GM12864 (cell line): Measurements from ENCODE around the gene PRCC.

Experiments
- DNase-seq: peaks from one replicate; pipeline ENCODE4 v3.0.0-alpha.2; 2011; ENCODE audit warnings: low read depth
- H3K4me3 ChIP-seq: 2 replicates; pipeline ENCODE4 v1.5.1; 2011; ENCODE audit warnings: mild to moderate bottlenecking, low read depth, low read length, control low read depth
- TF ChIP-seq, protein P1 (sequence below): IDR thresholded peaks from 2 replicates; pipeline ENCODE4 v1.5.1; 2011; ENCODE audit warnings: low read depth, mild to moderate bottlenecking, moderate library complexity, low read length, control low read depth, inconsistent platforms; ENCODE audit errors: missing control alignments

PRCC gene

DNA sequence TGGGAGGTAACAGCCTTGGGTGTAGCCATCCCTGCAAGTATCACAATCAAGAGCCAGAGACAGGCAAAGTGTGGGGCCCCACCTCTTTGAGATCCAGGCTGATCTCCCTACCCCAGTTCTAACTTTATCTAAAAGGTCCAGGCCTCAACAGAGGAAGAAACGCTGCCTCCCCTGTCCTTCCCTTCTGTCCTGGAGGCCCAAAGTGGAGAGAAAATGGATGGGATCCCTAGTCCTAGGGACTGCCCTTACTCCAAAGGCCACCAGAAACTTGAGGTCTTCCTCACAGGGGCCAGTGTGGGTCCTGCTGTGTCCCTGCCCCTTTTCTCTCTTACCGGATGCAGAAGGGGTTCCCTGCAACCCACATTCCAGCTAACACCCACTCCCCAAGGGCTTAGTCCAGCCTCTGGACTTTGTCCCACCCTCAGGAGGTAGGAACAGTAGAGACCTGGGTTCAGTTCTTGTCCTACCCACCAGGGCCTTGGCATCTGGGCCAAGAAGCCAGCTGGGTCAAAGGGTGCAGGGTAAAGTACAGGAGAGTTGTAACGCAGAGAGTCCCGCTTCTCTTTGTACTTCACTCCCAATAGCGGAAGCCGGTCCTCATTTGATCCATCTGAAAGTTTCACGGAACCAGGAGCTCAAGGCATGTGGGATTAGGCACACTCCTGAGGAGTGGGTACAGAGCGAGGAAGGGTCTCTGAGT, 17.8 kb upstream of the PRCC start:
- TF ChIP-seq, protein P1, sequence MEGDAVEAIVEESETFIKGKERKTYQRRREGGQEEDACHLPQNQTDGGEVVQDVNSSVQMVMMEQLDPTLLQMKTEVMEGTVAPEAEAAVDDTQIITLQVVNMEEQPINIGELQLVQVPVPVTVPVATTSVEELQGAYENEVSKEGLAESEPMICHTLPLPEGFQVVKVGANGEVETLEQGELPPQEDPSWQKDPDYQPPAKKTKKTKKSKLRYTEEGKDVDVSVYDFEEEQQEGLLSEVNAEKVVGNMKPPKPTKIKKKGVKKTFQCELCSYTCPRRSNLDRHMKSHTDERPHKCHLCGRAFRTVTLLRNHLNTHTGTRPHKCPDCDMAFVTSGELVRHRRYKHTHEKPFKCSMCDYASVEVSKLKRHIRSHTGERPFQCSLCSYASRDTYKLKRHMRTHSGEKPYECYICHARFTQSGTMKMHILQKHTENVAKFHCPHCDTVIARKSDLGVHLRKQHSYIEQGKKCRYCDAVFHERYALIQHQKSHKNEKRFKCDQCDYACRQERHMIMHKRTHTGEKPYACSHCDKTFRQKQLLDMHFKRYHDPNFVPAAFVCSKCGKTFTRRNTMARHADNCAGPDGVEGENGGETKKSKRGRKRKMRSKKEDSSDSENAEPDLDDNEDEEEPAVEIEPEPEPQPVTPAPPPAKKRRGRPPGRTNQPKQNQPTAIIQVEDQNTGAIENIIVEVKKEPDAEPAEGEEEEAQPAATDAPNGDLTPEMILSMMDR, result no peak
- DNase-seq, result no peak
- peak overlapping the region; percentile 98 for H3K4me3 ChIP-seq

DNA sequence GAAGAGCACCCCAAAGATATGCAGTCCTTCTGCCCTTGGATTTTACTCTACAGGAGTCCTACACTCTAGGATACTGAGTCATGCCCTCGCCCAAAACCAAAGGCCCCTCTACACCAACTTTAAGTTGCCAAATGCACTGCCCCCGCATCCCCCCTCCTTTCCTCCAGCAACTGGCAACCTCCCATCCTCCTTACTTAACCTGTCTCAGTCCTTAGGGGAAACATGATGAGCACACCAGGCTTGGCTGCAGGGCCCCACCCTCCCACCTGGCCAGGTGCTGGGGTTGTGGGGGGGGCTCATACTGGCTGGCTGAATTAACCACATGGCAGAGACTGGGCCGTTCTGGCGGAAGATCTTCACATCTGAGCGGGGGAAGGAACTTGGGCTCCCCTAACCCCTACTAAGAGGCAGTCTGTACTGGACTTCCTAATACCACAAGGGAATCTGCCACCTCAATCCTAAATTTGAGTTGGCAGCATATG, 17.1 kb upstream of the PRCC start:
- TF ChIP-seq, protein P1, result no peak
- peak overlapping the region; percentile 98 for H3K4me3 ChIP-seq
- no peak for DNase-seq

DNA sequence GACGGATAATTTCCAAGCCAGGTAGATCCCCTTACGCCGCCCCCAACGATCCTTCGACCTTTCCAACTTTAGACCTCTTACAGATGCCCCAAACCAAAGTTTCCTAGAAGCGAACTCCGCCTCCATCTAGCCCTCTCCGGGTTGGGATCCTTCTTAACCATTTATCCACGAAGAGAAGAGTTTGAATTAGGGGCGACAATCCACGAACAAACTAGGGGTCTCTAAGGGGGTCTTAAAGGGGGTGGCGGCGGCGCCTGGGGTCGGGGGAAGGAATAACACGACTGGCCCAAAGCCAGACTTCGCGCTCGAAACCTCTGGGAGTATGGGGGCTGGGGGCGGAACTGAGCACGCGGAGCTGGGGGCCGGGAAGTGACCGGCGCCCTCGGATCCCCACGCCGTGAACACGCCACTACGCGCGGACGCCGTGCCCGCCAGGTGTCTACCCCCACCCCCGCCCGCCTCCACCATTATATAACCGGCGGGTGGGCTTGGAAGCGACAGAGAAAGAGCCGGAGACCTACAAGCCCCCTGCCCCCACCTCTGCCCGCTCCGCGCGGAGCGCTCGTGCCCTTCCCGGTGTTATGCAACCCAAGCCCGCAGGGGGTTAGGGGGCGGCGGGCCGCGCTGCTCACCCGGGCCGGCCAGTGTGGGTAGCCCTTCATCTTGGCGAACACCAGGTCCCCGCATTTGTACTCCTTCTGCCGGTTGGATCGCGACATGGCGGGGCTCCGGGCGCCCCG, 16.5 kb upstream of the PRCC start:
- H3K4me3 ChIP-seq, result peak overlapping the region; percentile 98
- no peak for DNase-seq
- TF ChIP-seq, protein P1, result no peak

DNA sequence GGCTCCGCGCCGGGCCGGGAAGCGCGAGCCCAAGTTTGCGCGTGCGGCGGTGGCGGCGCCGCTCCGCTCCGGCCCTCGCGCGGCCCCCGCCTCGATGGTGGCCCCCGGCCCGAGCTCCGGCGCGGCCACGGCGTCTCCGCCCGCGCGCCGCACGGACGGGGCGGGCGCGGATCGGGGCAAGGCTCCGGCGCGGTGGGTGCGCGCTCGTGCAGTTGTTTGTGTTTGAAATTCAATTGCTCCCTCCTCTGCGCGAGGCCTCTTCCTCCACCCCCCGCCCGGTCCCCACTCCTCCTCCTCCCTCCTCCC, 15.9 kb upstream of the PRCC start, which contains the start of gene HDGF:
TSS of gene HDGF (minus strand) at position 225 of the 306 bp plus-strand sequence. CDS start 246 bp downstream, outside the sequence.
- TF ChIP-seq, protein P1, result no peak
- no peak for DNase-seq
- peak within 1 kb of the TSS; percentile 98 for H3K4me3 ChIP-seq

DNA sequence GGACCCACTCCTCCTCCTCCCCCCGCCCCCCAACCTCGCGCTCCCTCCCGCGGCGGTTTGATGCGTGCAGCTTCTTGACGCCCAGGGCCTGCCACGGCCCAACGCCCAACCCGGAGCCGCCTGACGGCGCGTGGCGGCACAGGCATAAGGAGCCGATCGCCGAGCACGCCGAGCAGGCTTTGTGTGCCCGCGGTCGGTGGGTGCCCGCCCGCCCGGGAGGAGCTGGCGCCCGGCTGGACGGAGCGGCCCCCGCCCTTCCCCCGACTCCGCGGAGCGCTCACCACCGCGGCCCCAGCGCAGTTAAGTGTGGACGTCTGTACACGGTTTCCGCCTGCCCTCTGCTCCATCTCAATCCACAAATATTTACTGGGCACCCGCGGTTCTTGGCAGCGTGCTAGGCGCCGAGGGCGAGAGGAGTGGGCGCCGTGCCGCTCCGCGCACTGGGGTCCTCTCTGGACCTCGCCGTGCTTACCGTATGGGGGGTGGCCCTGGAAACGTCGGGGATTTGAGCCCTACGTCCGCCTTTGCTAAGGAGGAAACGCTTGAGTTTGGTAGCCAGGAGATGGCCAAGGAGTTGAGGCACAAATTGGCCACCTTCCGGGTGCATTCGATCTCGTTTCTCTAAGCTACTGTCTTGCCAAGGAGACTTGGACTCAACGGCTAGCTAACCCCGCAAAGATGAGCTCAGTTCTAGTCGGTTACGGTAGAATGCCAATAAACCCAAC, 15.4 kb upstream of the PRCC start:
- DNase-seq, result peak; percentile 87
- peak overlapping the region; percentile 98 for H3K4me3 ChIP-seq
- TF ChIP-seq, protein P1, result no peak

DNA sequence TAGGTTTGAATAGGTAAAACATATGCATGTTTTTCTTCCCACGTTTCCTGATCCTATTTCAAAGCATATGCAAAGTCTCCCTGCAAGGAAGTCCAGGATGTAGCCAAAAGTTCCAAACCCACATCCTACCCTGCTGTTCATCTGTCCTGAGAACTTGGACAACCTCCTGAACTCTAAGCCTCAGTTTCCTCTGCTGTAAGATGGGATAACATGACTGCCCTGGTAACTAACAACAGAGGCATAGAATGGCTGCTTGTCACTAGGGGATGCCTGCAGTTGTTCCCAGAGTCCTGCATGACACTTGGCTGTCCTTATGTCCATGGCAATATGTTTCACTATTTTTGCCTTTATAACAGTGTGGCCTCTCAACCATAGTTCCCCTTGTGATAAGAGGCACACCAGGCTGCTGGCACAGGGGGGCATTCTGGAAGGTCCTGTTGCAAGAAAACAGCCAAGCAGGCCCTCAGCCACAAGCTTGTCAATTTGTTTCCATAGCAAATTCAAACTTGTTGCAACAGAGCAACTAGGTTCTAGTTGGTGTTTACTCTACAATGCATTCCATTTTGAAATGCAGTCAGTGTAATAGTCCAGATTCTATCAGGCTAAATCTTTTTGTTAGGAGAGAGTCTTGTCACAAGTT, 14.4 kb upstream of the PRCC start:
- H3K4me3 ChIP-seq, result peak overlapping the region; percentile 98
- TF ChIP-seq, protein P1, result no peak
- DNase-seq, result no peak
